Karpas-422 (cell line): ENCODE measurements around the gene BOC. TPM values are rescaled to one million over a fixed set of nuclear protein-coding genes. Genes with fewer than 3 reads are reported as not detected.

Source experiments
- total RNA-seq: library from RNA; depleted of rRNA; stranded (reverse); fragments of >200 nt; shearing (Covaris generic); gene quantifications from 2 replicates; pipeline ENCODE4 v1.2.3, GENCODE V29; 2014; ENCODE audit warnings: low replicate concordance; rRNA removed

BOC gene
- total RNA-seq, 1 experiment from 2014 or later: 0.04 TPM

Other genes starting within 250 kb of the BOC start
- not detected in 2 replicates for gene CD200R1, start 236.5 kb upstream of the BOC start, total RNA-seq
- 28.4 and 36.0 TPM in 2 replicates for gene GTPBP8, start 220.6 kb upstream of the BOC start, total RNA-seq
- gene CFAP44, start 229.9 kb downstream of the BOC start, total RNA-seq: 15.3 and 17.4 TPM in 2 replicates